A549 (cell line): Measurements from ENCODE around the gene VSX1. TPM values are rescaled to one million over a fixed set of nuclear protein-coding genes. Genes with fewer than 3 reads are reported as not detected.

ENCODE experiments used
- ATAC-seq, 2 experiments: fragments of 200-7000 bp in 1 of 2; fragments of >200 bp in 1 of 2; cut with Nextera tagmentation in 1 of 2; cut with Tn5 transposase in 1 of 2; 3 replicates each; pipeline versions ENCODE4 v1.8.0 to v1.9.1; 2018 to 2020; ENCODE audit warnings: mild to moderate bottlenecking in 1 of 2, moderate library complexity in 1 of 2
- CTCF ChIA-PET: fragments of 300-600 bp; sonication (Branson Sonifier 250); formaldehyde crosslinking; extraction: SDS; loops from one replicate; lab custom pipeline; 2021; ENCODE audit warnings: antibody characterized with exemption, inconsistent platforms; lab: Yijun Ruan, JAX
- POLR2A ChIA-PET: fragments of 350-600 bp; formaldehyde crosslinking; extraction: SDS; loops from one replicate; lab custom pipeline; 2021; ENCODE audit warnings: antibody characterized with exemption, inconsistent platforms; lab: Yijun Ruan, JAX
- DNase-seq, 2 experiments: peaks; one replicate each; pipeline versions ENCODE4 v3.0.0 to v3.0.0-alpha.2; 2011 to 2016; ENCODE audit warnings: low read depth in 1 of 2, low spot score in 1 of 2
- FAIRE-seq: peaks from 2 replicates; lab custom pipeline; 2011; peaks lifted over from hg19 to GRCh38; lab: Jason Lieb, UNC
- H3K27ac ChIP-seq, 2 experiments: fragments of >200 bp; sonication (Bioruptor Twin); formaldehyde crosslinking; 3 replicates each; pipeline ENCODE4 v1.5.1; 2016 to 2017
- H3K4me1 ChIP-seq: fragments of >200 bp; sonication (Bioruptor Twin); formaldehyde crosslinking; 3 replicates; pipeline ENCODE4 v1.6.1; 2016
- H3K4me2 ChIP-seq: fragments of >200 bp; sonication (Bioruptor Twin); formaldehyde crosslinking; 3 replicates; pipeline ENCODE4 v1.6.1; 2016
- H3K4me3 ChIP-seq: fragments of >200 bp; sonication (Bioruptor Twin); formaldehyde crosslinking; 3 replicates; pipeline ENCODE4 v1.5.1; 2016
- H3K9me3 ChIP-seq: fragments of >200 bp; sonication (Bioruptor Twin); formaldehyde crosslinking; 3 replicates; pipeline ENCODE4 v1.6.1; 2016
- BCL3 ChIP-seq: fragments of >200 bp; sonication (Bioruptor Twin); formaldehyde crosslinking; IDR thresholded peaks from 3 replicates; pipeline ENCODE4 v1.6.1; 2016
- BHLHE40 ChIP-seq: IDR thresholded peaks from 2 replicates; pipeline ENCODE4 v1.6.1; 2012; ENCODE audit warnings: low read depth, low read length, inconsistent platforms
- CBX8 ChIP-seq: fragments of 200-600 bp; sonication (generic); IDR thresholded peaks from 2 replicates; pipeline ENCODE4 v1.6.1; 2016
- CEBPB ChIP-seq, 2 experiments: fragments of >200 bp in 1 of 2; sonication (Bioruptor Twin) in 1 of 2; formaldehyde crosslinking in 1 of 2; IDR thresholded peaks; 2 replicates each; pipeline ENCODE4 v1.6.1; 2012 to 2016
- EHMT2 ChIP-seq: fragments of 200-600 bp; sonication (generic); IDR thresholded peaks from 2 replicates; pipeline ENCODE4 v1.6.1; 2016; ENCODE audit warnings: antibody characterized with exemption, low read depth, mild to moderate bottlenecking, moderate library complexity
- HES2 ChIP-seq: fragments of >200 bp; sonication (Bioruptor Twin); formaldehyde crosslinking; IDR thresholded peaks from 2 replicates; pipeline ENCODE4 v1.6.1; 2016
- JUN ChIP-seq, 2 experiments: fragments of >200 bp; sonication (Bioruptor Twin); formaldehyde crosslinking; IDR thresholded peaks; 2 replicates in 1 of 2; 3 replicates in 1 of 2; pipeline ENCODE4 v1.6.1; 2016 to 2017
- JUNB ChIP-seq: fragments of >200 bp; sonication (Bioruptor Twin); formaldehyde crosslinking; IDR thresholded peaks from 2 replicates; pipeline ENCODE4 v1.6.1; 2016
- MAFK ChIP-seq: fragments of 450-650 bp; IDR thresholded peaks from 2 replicates; pipeline ENCODE4 v1.6.1; 2014; ENCODE audit not compliant: partially characterized antibody
- MAX ChIP-seq: IDR thresholded peaks from 2 replicates; pipeline ENCODE4 v1.6.1; 2012
- NPAS2 ChIP-seq: fragments of 250-450 bp; sonication (Bioruptor Pico); IDR thresholded peaks from 2 replicates; pipeline ENCODE4 v1.8.0; 2022; ENCODE audit warnings: mild to moderate bottlenecking, moderate library complexity, borderline replicate concordance
- POLR2A ChIP-seq: IDR thresholded peaks from 2 replicates; pipeline ENCODE4 v1.6.1; 2012; ENCODE audit warnings: mild to moderate bottlenecking, low read length
- RAD21 ChIP-seq, 2 experiments: fragments of >200 bp in 1 of 2; sonication (Bioruptor Twin) in 1 of 2; formaldehyde crosslinking in 1 of 2; IDR thresholded peaks in 1 of 2; conservative IDR thresholded peaks in 1 of 2; 2 replicates in 1 of 2; 3 replicates in 1 of 2; pipeline ENCODE4 v1.6.1; 2012 to 2018; ENCODE audit warnings: inconsistent platforms in 1 of 2
- REST ChIP-seq: fragments of 200-600 bp; sonication (generic); IDR thresholded peaks from 2 replicates; pipeline ENCODE4 v1.6.1; 2016; ENCODE audit warnings: antibody characterized with exemption, mild to moderate bottlenecking, moderate library complexity
- RFX5 ChIP-seq: fragments of 450-650 bp; IDR thresholded peaks from 2 replicates; pipeline ENCODE4 v1.7.1; 2014; ENCODE audit warnings: antibody characterized with exemption, mild to moderate bottlenecking, moderate library complexity
- ZFP36 ChIP-seq: fragments of 450-650 bp; IDR thresholded peaks from 2 replicates; pipeline ENCODE4 v1.6.1; 2014; ENCODE audit warnings: borderline replicate concordance; ENCODE audit not compliant: partially characterized antibody
- WGBS: methylation state at CpG from one replicate; pipeline ENCODE4 v1.1.6; 2017; ENCODE audit errors: missing lambda C conversion rate; 5-methylcytosine and 5-hydroxymethylcytosine counted together
- polyA plus RNA-seq, 4 experiments: library from polyadenylated mRNA; depleted of rRNA in 3 of 4; stranded (reverse); fragments of >200 nt; fragmentation: RNase III in 1 of 4; extraction: RNeasy Plus Mini Kit Qiagen cat#74134 plus additional on column Dnase treatment in 1 of 4; gene quantifications; 2 replicates in 3 of 4; 3 replicates in 1 of 4; pipeline ENCODE4 v1.2.3, GENCODE V29; 2011 to 2017

The VSX1 gene
- polyA plus RNA-seq, 2 of the 4 experiments (the other 2 are of a cell fraction) = 0.77 to 2.9 TPM

- ChIA-PET POLR2A (interaction anchor here (1.4 kb wide), 1 partner anchor 328 kb away, joined by 3 read pairs; the partner anchor contains the start of gene ABHD12), CTCF (interaction anchor here (0.7 to 9.7 kb wide), 6 partner anchors 9 to 117 kb away, joined by 4 to 130 read pairs (median 13); partner anchors contain the start of gene APMAP)
- Histone ChIP-seq H3K4me1 (peaks cover 21% of the 10 kb centered on the region), H3K27ac (no peak overlapping the region), H3K9me3 (no peaks in the 10 kb centered on the region), H3K4me2 (no peak overlapping the region), H3K4me3 (no peak overlapping the region)
- TF ChIP-seq MAX = no peak
- TF ChIP-seq CBX8 = no peak
- TF ChIP-seq RFX5 = no peak
- no peak for TF ChIP-seq JUN (IDR thresholded peaks at IDR 0.05)
- TF ChIP-seq MAFK = no peak
- no peak for TF ChIP-seq BHLHE40
- no peak for TF ChIP-seq ZFP36
- TF ChIP-seq POLR2A = no peak
- DNase-seq = no peak
- 73% methylated on average over 7 of the region's 7 CpGs for WGBS
- ATAC-seq = no peak
- FAIRE-seq = no peak
Measured at GRCh38 chr20:25062841-25063240, 19.1 kb downstream of the VSX1 start.

GRCh38 chr20:25061821-25062530, 20.0 kb downstream of the VSX1 start:
- POLR2A ChIA-PET = interaction anchor here (1.4 kb wide), 1 partner anchor 329 kb away, joined by 3 read pairs; the partner anchor contains the start of gene ABHD12
- H3K27ac ChIP-seq = no peak overlapping the region
- ATAC-seq = no peak
- no peak for DNase-seq
- CTCF ChIA-PET = interaction anchor here (0.7 to 9.7 kb wide), 6 partner anchors 8 to 118 kb away, joined by 4 to 130 read pairs (median 13); partner anchors contain the start of gene APMAP
- H3K9me3 ChIP-seq = no peaks in the 10 kb centered on the region
- no peak for FAIRE-seq
- 74% methylated on average over 15 of the region's 15 CpGs for WGBS
- H3K4me1 ChIP-seq = peaks cover 21% of the 10 kb centered on the region
- H3K4me3 ChIP-seq = no peak overlapping the region
- no peak overlapping the region for H3K4me2 ChIP-seq
- no peak for TF ChIP-seq BCL3
- TF ChIP-seq NPAS2 = no peak
- no peak for TF ChIP-seq JUN (IDR thresholded peaks at IDR 0.05)
- TF ChIP-seq REST = no peak
- no peak for TF ChIP-seq EHMT2
- no peak for TF ChIP-seq RAD21 (conservative IDR thresholded peaks at IDR 0.05 in 1 of 2, IDR thresholded peaks at IDR 0.05 in 1 of 2)
- TF ChIP-seq CEBPB (IDR thresholded peaks at IDR 0.05) = no peak

- ChIA-PET CTCF (interaction anchor here (1.2 to 9.7 kb wide), 5 partner anchors 10 to 119 kb away, joined by 3 to 130 read pairs (median 7); partner anchors contain the start of genes APMAP and VSX1), POLR2A (no interaction called here)
- WGBS = 49% methylated on average over 7 of the region's 7 CpGs
Measured at GRCh38 chr20:25061103-25061799, 20.7 kb downstream of the VSX1 start.

More at GRCh38 chr20:25061103-25061799, 20.7 kb downstream of the VSX1 start:
- Histone ChIP-seq H3K4me2 (no peak overlapping the region), H3K4me1 (peaks cover 26% of the 10 kb centered on the region), H3K9me3 (no peaks in the 10 kb centered on the region), H3K4me3 (no peak overlapping the region), H3K27ac (no peak overlapping the region)
- TF ChIP-seq JUNB = no peak
- TF ChIP-seq HES2 = no peak
- ATAC-seq = no peak
- DNase-seq = no peak
- FAIRE-seq = no peak
